A549 (cell line): ENCODE results near the gene CAMTA1. TPM values are rescaled to one million over a fixed set of nuclear protein-coding genes. Genes with fewer than 3 reads are reported as not detected.

ENCODE experiments used
- ATAC-seq, 2 experiments: fragments of 200-7000 bp in 1 of 2; fragments of >200 bp in 1 of 2; cut with Nextera tagmentation in 1 of 2; cut with Tn5 transposase in 1 of 2; 3 replicates each; pipeline versions ENCODE4 v1.8.0 to v1.9.1; 2018 to 2020; ENCODE audit warnings: mild to moderate bottlenecking in 1 of 2, moderate library complexity in 1 of 2
- CTCF ChIA-PET: fragments of 300-600 bp; sonication (Branson Sonifier 250); formaldehyde crosslinking; extraction: SDS; loops from one replicate; lab custom pipeline; 2021; ENCODE audit warnings: antibody characterized with exemption, inconsistent platforms; lab: Yijun Ruan, JAX
- POLR2A ChIA-PET: fragments of 350-600 bp; formaldehyde crosslinking; extraction: SDS; loops from one replicate; lab custom pipeline; 2021; ENCODE audit warnings: antibody characterized with exemption, inconsistent platforms; lab: Yijun Ruan, JAX
- DNase-seq, 2 experiments: peaks; one replicate each; pipeline versions ENCODE4 v3.0.0 to v3.0.0-alpha.2; 2011 to 2016; ENCODE audit warnings: low read depth in 1 of 2, low spot score in 1 of 2
- FAIRE-seq: peaks from 2 replicates; lab custom pipeline; 2011; peaks lifted over from hg19 to GRCh38; lab: Jason Lieb, UNC
- H3K27ac ChIP-seq, 2 experiments: fragments of >200 bp; sonication (Bioruptor Twin); formaldehyde crosslinking; 3 replicates each; pipeline ENCODE4 v1.5.1; 2016 to 2017
- H3K4me1 ChIP-seq: fragments of >200 bp; sonication (Bioruptor Twin); formaldehyde crosslinking; 3 replicates; pipeline ENCODE4 v1.6.1; 2016
- H3K4me2 ChIP-seq: fragments of >200 bp; sonication (Bioruptor Twin); formaldehyde crosslinking; 3 replicates; pipeline ENCODE4 v1.6.1; 2016
- H3K4me3 ChIP-seq: fragments of >200 bp; sonication (Bioruptor Twin); formaldehyde crosslinking; 3 replicates; pipeline ENCODE4 v1.5.1; 2016
- H3K9me3 ChIP-seq: fragments of >200 bp; sonication (Bioruptor Twin); formaldehyde crosslinking; 3 replicates; pipeline ENCODE4 v1.6.1; 2016
- CBX2 ChIP-seq: fragments of 200-600 bp; sonication (generic); IDR thresholded peaks from 2 replicates; pipeline ENCODE4 v1.6.1; 2016; ENCODE audit warnings: low read depth, mild to moderate bottlenecking, borderline replicate concordance
- CBX8 ChIP-seq: fragments of 200-600 bp; sonication (generic); IDR thresholded peaks from 2 replicates; pipeline ENCODE4 v1.6.1; 2016
- CHD4 ChIP-seq: fragments of 200-600 bp; sonication (generic); IDR thresholded peaks from 2 replicates; pipeline ENCODE4 v1.6.1; 2016; ENCODE audit warnings: antibody characterized with exemption, mild to moderate bottlenecking, borderline replicate concordance
- EHF ChIP-seq: fragments of 250-450 bp; sonication (Bioruptor Pico); IDR thresholded peaks from 2 replicates; pipeline ENCODE4 v1.5.0; 2020; ENCODE audit warnings: mild to moderate bottlenecking
- EHMT2 ChIP-seq: fragments of 200-600 bp; sonication (generic); IDR thresholded peaks from 2 replicates; pipeline ENCODE4 v1.6.1; 2016; ENCODE audit warnings: antibody characterized with exemption, low read depth, mild to moderate bottlenecking, moderate library complexity
- FOSB ChIP-seq: fragments of 250-450 bp; sonication (Bioruptor Pico); IDR thresholded peaks from 2 replicates; pipeline ENCODE4 v1.5.0; 2020; ENCODE audit warnings: mild to moderate bottlenecking, moderate library complexity
- FOXS1 ChIP-seq: fragments of 250-450 bp; sonication (Bioruptor Pico); IDR thresholded peaks from 2 replicates; pipeline ENCODE4 v1.5.0; 2020; ENCODE audit warnings: mild to moderate bottlenecking, moderate library complexity
- GATA3 ChIP-seq: IDR thresholded peaks from 2 replicates; pipeline ENCODE4 v1.6.1; 2012; ENCODE audit warnings: borderline replicate concordance
- HEYL ChIP-seq: fragments of 250-450 bp; sonication (Bioruptor Pico); IDR thresholded peaks from 2 replicates; pipeline ENCODE4 v1.8.0; 2021; ENCODE audit warnings: mild to moderate bottlenecking, moderate library complexity
- HOXA7 ChIP-seq: fragments of 250-450 bp; sonication (Bioruptor Pico); IDR thresholded peaks from 2 replicates; pipeline ENCODE4 v1.5.0; 2020; ENCODE audit warnings: mild to moderate bottlenecking, moderate library complexity
- KDM1A ChIP-seq: fragments of 200-600 bp; sonication (generic); IDR thresholded peaks from 2 replicates; pipeline ENCODE4 v1.6.1; 2016; ENCODE audit warnings: low read depth, mild to moderate bottlenecking
- MAFK ChIP-seq: fragments of 450-650 bp; IDR thresholded peaks from 2 replicates; pipeline ENCODE4 v1.6.1; 2014; ENCODE audit not compliant: partially characterized antibody
- MAZ ChIP-seq: fragments of 150-350 bp; IDR thresholded peaks from 2 replicates; pipeline ENCODE4 v1.6.1; 2014; ENCODE audit warnings: antibody characterized with exemption, low read depth, low read length, borderline replicate concordance
- NPAS2 ChIP-seq: fragments of 250-450 bp; sonication (Bioruptor Pico); IDR thresholded peaks from 2 replicates; pipeline ENCODE4 v1.8.0; 2022; ENCODE audit warnings: mild to moderate bottlenecking, moderate library complexity, borderline replicate concordance
- RAD21 ChIP-seq, 2 experiments: fragments of >200 bp in 1 of 2; sonication (Bioruptor Twin) in 1 of 2; formaldehyde crosslinking in 1 of 2; IDR thresholded peaks in 1 of 2; conservative IDR thresholded peaks in 1 of 2; 2 replicates in 1 of 2; 3 replicates in 1 of 2; pipeline ENCODE4 v1.6.1; 2012 to 2018; ENCODE audit warnings: inconsistent platforms in 1 of 2
- RCOR1 ChIP-seq: fragments of 150-350 bp; IDR thresholded peaks from 2 replicates; pipeline ENCODE4 v1.6.1; 2014; ENCODE audit warnings: antibody characterized with exemption, low read length, low read depth
- RFX5 ChIP-seq: fragments of 450-650 bp; IDR thresholded peaks from 2 replicates; pipeline ENCODE4 v1.7.1; 2014; ENCODE audit warnings: antibody characterized with exemption, mild to moderate bottlenecking, moderate library complexity
- RNF2 ChIP-seq: fragments of 200-600 bp; sonication (generic); IDR thresholded peaks from 2 replicates; pipeline ENCODE4 v1.6.1; 2016; ENCODE audit warnings: low read depth, mild to moderate bottlenecking, antibody characterized with exemption, moderate library complexity, borderline replicate concordance
- ZFP36 ChIP-seq: fragments of 450-650 bp; IDR thresholded peaks from 2 replicates; pipeline ENCODE4 v1.6.1; 2014; ENCODE audit warnings: borderline replicate concordance; ENCODE audit not compliant: partially characterized antibody
- ZNF302 ChIP-seq: fragments of 250-450 bp; sonication (Bioruptor Pico); IDR thresholded peaks from 2 replicates; pipeline ENCODE4 v1.9.0; 2021; ENCODE audit warnings: inconsistent platforms, mild to moderate bottlenecking, moderate library complexity
- ZSCAN20 ChIP-seq: fragments of 250-450 bp; sonication (Bioruptor Pico); IDR thresholded peaks from 2 replicates; pipeline ENCODE4 v1.8.0; 2022; ENCODE audit warnings: mild to moderate bottlenecking, moderate library complexity
- WGBS: methylation state at CpG from one replicate; pipeline ENCODE4 v1.1.6; 2017; ENCODE audit errors: missing lambda C conversion rate; 5-methylcytosine and 5-hydroxymethylcytosine counted together
- polyA plus RNA-seq, 4 experiments: library from polyadenylated mRNA; depleted of rRNA in 3 of 4; stranded (reverse); fragments of >200 nt; fragmentation: RNase III in 1 of 4; extraction: RNeasy Plus Mini Kit Qiagen cat#74134 plus additional on column Dnase treatment in 1 of 4; gene quantifications; 2 replicates in 3 of 4; 3 replicates in 1 of 4; pipeline ENCODE4 v1.2.3, GENCODE V29; 2011 to 2017
- TF ChIP-seq, protein P1 (sequence below): fragments of 150-350 bp; IDR thresholded peaks from 2 replicates; pipeline ENCODE4 v1.6.1; 2014; ENCODE audit warnings: low read depth, mild to moderate bottlenecking, low read length
- TF ChIP-seq, protein P2 (sequence below): fragments of 250-450 bp; sonication (Bioruptor Pico); IDR thresholded peaks from 2 replicates; pipeline ENCODE4 v1.5.0; 2020; ENCODE audit warnings: low read depth, mild to moderate bottlenecking, moderate library complexity
- TF ChIP-seq, protein P3 (sequence below): fragments of >200 bp; sonication (Bioruptor Twin); formaldehyde crosslinking; IDR thresholded peaks from 3 replicates; pipeline ENCODE4 v1.5.1; 2016
- TF ChIP-seq, protein P4 (sequence below): fragments of >200 bp; sonication (Bioruptor Twin); formaldehyde crosslinking; IDR thresholded peaks from 2 replicates; pipeline ENCODE4 v1.6.1; 2016
- TF ChIP-seq, protein P5 (sequence below): IDR thresholded peaks from 2 replicates; pipeline ENCODE4 v1.6.1; 2012; ENCODE audit warnings: low read depth, borderline replicate concordance

The CAMTA1 gene
- polyA plus RNA-seq, 2 of the 4 experiments (the other 2 are of a cell fraction): 58.8 to 75.0 TPM

DNA sequence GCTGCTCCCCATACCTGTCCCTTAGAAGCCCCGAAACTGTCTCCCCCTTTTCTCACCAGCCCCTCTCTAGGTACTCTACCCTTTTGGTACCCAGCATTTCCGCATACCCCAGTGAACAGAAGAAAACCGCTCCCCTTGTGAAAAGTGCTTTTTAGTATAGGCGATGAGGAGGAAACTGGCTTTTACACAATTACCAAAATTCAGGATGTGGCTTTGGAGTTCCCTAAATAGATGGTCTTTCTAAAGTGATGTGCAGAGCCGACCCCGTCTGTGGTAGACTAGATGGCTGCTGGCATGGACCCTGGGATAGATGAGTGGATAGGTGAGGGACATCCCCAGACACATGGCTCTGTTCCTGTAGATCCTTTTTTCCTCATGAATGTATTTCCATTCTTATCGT is 996.2 kb downstream of the CAMTA1 start:
- no peak for DNase-seq
- TF ChIP-seq, protein P1, sequence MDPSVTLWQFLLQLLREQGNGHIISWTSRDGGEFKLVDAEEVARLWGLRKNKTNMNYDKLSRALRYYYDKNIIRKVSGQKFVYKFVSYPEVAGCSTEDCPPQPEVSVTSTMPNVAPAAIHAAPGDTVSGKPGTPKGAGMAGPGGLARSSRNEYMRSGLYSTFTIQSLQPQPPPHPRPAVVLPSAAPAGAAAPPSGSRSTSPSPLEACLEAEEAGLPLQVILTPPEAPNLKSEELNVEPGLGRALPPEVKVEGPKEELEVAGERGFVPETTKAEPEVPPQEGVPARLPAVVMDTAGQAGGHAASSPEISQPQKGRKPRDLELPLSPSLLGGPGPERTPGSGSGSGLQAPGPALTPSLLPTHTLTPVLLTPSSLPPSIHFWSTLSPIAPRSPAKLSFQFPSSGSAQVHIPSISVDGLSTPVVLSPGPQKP: no peak
- no peak for TF ChIP-seq HOXA7
- no peak for TF ChIP-seq RNF2
- TF ChIP-seq MAZ: no peak
- TF ChIP-seq, all 56 proteins: peak for 0
- Histone ChIP-seq H3K4me2 (no peak overlapping the region), H3K27ac (no peak overlapping the region), H3K4me1 (peaks cover 4% of the 10 kb centered on the region; the same call in 2 of the 3 replicates), H3K9me3 (no peaks in the 10 kb centered on the region), H3K4me3 (no peak overlapping the region)
- no peak for ATAC-seq
- ChIA-PET POLR2A (no interaction called here), CTCF (interaction anchor here (0.6 to 0.9 kb wide), 3 partner anchors 111 to 224 kb away, joined by 3 read pairs; no protein-coding TSS in a partner anchor)
- no peak for FAIRE-seq
- 81% methylated on average over 7 of the region's 7 CpGs for WGBS

DNA sequence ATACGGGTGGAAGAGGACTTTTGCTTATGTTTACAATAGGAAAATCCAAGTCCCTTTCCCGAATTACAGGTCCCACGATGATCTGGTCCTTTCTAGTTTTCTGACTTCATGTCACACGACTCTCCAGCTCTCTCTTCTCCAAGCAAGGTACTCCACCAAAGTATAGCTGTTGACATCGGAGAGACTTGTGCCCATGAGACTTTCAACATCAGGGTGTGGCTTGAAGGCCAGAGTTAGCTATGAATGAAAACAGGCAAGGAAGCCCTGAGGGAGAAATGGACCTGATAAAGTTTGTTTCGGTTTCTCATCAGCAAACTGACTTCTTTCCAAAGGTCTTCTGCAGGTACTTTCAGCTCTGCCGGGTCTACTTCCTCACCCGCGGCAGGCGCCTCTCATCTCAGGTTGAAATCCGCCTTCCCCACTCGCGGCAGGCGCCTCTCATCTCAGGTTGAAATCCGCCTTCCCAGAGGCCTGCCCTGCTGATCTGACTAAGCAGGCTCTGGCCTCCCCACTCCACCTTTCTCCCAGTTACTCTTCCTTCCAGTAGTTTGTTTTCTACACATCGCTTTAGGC is 996.8 kb downstream of the CAMTA1 start:
- Histone ChIP-seq H3K9me3 (no peaks in the 10 kb centered on the region), H3K4me1 (peaks cover 4% of the 10 kb centered on the region; the same call in 2 of the 3 replicates), H3K4me3 (no peak overlapping the region), H3K4me2 (no peak overlapping the region), H3K27ac (no peak overlapping the region)
- 84% methylated on average over 16 of the region's 16 CpGs for WGBS
- no peak for FAIRE-seq
- ATAC-seq: no peak
- TF ChIP-seq, protein P2, sequence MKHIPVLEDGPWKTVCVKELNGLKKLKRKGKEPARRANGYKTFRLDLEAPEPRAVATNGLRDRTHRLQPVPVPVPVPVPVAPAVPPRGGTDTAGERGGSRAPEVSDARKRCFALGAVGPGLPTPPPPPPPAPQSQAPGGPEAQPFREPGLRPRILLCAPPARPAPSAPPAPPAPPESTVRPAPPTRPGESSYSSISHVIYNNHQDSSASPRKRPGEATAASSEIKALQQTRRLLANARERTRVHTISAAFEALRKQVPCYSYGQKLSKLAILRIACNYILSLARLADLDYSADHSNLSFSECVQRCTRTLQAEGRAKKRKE (CRISPR knock-in tag): no peak
- no peak for TF ChIP-seq RCOR1
- TF ChIP-seq MAFK: no peak
- TF ChIP-seq ZNF302: no peak
- TF ChIP-seq CBX8: no peak
- TF ChIP-seq CBX2: no peak
- TF ChIP-seq RAD21 (conservative IDR thresholded peaks at IDR 0.05 in 1 of 2, IDR thresholded peaks at IDR 0.05 in 1 of 2): no peak
- CTCF ChIA-PET: interaction anchor here (0.6 to 0.9 kb wide), 3 partner anchors 113 to 223 kb away, joined by 3 read pairs; no protein-coding TSS in a partner anchor
- POLR2A ChIA-PET: no interaction called here
- no peak for DNase-seq

DNA sequence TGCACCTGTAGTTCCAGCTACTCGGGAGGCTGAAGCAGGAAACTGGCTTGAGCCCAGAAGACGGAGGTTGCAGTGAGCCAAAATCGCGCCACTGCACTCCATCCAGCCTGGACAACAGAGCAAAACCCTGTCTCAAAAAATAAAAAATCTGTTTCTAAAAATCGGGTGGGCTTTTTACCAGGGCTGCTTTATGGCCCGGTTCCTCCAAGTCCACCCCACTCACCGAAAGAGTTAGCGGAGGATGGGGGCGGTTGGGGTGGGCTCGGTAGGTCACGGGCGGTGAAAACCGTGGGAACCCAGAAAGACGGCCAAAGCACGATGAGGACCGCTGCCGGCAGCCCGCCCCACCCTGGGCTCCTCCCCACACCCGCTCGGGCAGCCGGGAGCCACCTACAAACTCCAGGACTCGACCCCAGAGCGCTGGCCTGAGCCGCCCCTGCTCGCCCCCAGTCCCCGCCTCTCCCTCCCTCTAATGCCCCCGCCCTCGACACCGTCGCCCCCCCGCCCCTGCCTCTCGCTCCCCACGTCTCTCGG is 998.0 kb downstream of the CAMTA1 start:
- Histone ChIP-seq H3K9me3 (no peaks in the 10 kb centered on the region), H3K4me3 (peak overlapping the region; percentile 56), H3K27ac (peak overlapping the region; percentile 71 to 93)
- CTCF ChIA-PET: no interaction called here
- ATAC-seq (peak; percentile 73 to 89), DNase-seq (peak; percentile 52 to 68), FAIRE-seq (no peak)
- TF ChIP-seq EHF (CRISPR knock-in tag) (no peak), NPAS2 (CRISPR knock-in tag) (no peak), RNF2 (no peak), KDM1A (no peak), FOSB (CRISPR knock-in tag) (no peak), ZSCAN20 (no peak), RFX5 (no peak), EHMT2 (no peak), ZFP36 (no peak), CHD4 (no peak), CBX8 (no peak), FOXS1 (CRISPR knock-in tag) (no peak), HEYL (CRISPR knock-in tag) (no peak), GATA3 (no peak)
- TF ChIP-seq, protein P3, sequence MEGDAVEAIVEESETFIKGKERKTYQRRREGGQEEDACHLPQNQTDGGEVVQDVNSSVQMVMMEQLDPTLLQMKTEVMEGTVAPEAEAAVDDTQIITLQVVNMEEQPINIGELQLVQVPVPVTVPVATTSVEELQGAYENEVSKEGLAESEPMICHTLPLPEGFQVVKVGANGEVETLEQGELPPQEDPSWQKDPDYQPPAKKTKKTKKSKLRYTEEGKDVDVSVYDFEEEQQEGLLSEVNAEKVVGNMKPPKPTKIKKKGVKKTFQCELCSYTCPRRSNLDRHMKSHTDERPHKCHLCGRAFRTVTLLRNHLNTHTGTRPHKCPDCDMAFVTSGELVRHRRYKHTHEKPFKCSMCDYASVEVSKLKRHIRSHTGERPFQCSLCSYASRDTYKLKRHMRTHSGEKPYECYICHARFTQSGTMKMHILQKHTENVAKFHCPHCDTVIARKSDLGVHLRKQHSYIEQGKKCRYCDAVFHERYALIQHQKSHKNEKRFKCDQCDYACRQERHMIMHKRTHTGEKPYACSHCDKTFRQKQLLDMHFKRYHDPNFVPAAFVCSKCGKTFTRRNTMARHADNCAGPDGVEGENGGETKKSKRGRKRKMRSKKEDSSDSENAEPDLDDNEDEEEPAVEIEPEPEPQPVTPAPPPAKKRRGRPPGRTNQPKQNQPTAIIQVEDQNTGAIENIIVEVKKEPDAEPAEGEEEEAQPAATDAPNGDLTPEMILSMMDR: no peak
- TF ChIP-seq, protein P1: no peak
- TF ChIP-seq, protein P4, sequence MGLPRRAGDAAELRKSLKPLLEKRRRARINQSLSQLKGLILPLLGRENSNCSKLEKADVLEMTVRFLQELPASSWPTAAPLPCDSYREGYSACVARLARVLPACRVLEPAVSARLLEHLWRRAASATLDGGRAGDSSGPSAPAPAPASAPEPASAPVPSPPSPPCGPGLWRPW: no peak
- TF ChIP-seq, protein P5, sequence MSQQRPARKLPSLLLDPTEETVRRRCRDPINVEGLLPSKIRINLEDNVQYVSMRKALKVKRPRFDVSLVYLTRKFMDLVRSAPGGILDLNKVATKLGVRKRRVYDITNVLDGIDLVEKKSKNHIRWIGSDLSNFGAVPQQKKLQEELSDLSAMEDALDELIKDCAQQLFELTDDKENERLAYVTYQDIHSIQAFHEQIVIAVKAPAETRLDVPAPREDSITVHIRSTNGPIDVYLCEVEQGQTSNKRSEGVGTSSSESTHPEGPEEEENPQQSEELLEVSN: no peak
- TF ChIP-seq, all 56 proteins: peak for 0
- Histone ChIP-seq H3K4me2 (peak overlapping the region; percentile 78), H3K4me1 (peaks cover 4% of the 10 kb centered on the region; the same call in 2 of the 3 replicates)
- WGBS: 4% methylated on average over 10 of the region's 34 CpGs
- POLR2A ChIA-PET: no interaction called here
